GM12878 (cell line): ENCODE measurements around the gene SHISA6. TPM values are rescaled to one million over a fixed set of nuclear protein-coding genes. Genes with fewer than 3 reads are reported as not detected.

ENCODE experiments used
- ATAC-seq: fragments of 200-7000 bp; cut with Tn5 transposase; 3 replicates; pipeline ENCODE4 v1.9.1; 2020; ENCODE audit warnings: mild to moderate bottlenecking, moderate library complexity
- Bru-seq: library from RNA; stranded (reverse); fragments of 400-500 nt; gene quantifications from one replicate; lab custom pipeline; 2021; lab: Mats Ljungman, UMichigan
- BruChase-seq, 2 experiments: library from RNA; stranded (reverse); fragments of 400-500 nt; gene quantifications; one replicate each; lab custom pipeline; 2021; lab: Mats Ljungman, UMichigan
- BruUV-seq: library from RNA; stranded (reverse); fragments of 400-500 nt; replicated peaks from 2 replicates; lab custom pipeline; 2021; lab: Mats Ljungman, UMichigan
- CTCF ChIA-PET: fragments of 300-600 bp; sonication (Branson Sonifier 250); formaldehyde crosslinking; extraction: SDS; loops from one replicate; lab custom pipeline; 2021; ENCODE audit warnings: inconsistent platforms; lab: Yijun Ruan, JAX
- POLR2A ChIA-PET: fragments of 350-600 bp; formaldehyde crosslinking; extraction: SDS; loops from one replicate; lab custom pipeline; 2021; ENCODE audit warnings: inconsistent platforms; lab: Charles Lee
- RAD21 ChIA-PET: fragments of 300-600 bp; sonication (Branson Sonifier 250); formaldehyde crosslinking; loops from one replicate; lab custom pipeline; 2023; ENCODE audit warnings: antibody characterized with exemption; ENCODE audit not compliant: unreplicated experiment; lab: Charles Lee
- SMC1A ChIA-PET: fragments of 300-600 bp; sonication (Branson Sonifier 250); formaldehyde crosslinking; loops from one replicate; lab custom pipeline; 2023; ENCODE audit not compliant: unreplicated experiment, uncharacterized antibody; lab: Charles Lee
- DNase-seq: peaks from one replicate; pipeline ENCODE4 v3.0.0-alpha.2; 2011; ENCODE audit warnings: low read depth, low spot score
- FAIRE-seq: peaks from 3 replicates; lab custom pipeline; 2011; peaks lifted over from hg19 to GRCh38; lab: Jason Lieb, UNC
- H2AFZ ChIP-seq: 2 replicates; pipeline ENCODE4 v1.6.0; 2011; ENCODE audit warnings: low read depth, low read length, control low read depth; ENCODE audit not compliant: control insufficient read depth
- H3K27ac ChIP-seq: 2 replicates; pipeline ENCODE4 v1.5.1; 2011; ENCODE audit warnings: control low read depth; ENCODE audit not compliant: control insufficient read depth, insufficient read depth
- H3K27me3 ChIP-seq, 2 experiments: replicated peaks in 1 of 2; 2 replicates each; pipeline versions ENCODE4 v1.6.0 to v1.6.1; 2011; ENCODE audit warnings: low read length in 1 of 2; ENCODE audit not compliant: control insufficient read depth in 2 of 2, insufficient read depth in 2 of 2
- H3K36me3 ChIP-seq, 2 experiments: 2 replicates each; pipeline ENCODE4 v1.5.1; 2011; ENCODE audit warnings: low read length in 1 of 2; ENCODE audit not compliant: control insufficient read depth in 2 of 2, insufficient read depth in 2 of 2
- H3K4me1 ChIP-seq: 2 replicates; pipeline ENCODE4 v1.6.1; 2011; ENCODE audit warnings: mild to moderate bottlenecking, low read length, moderate library complexity, mixed read lengths; ENCODE audit not compliant: control insufficient read depth, insufficient read depth
- H3K4me2 ChIP-seq: 2 replicates; pipeline ENCODE4 v1.6.0; 2011; ENCODE audit warnings: control low read depth; ENCODE audit not compliant: control insufficient read depth, insufficient read depth
- H3K4me3 ChIP-seq: fragments of 200-600 bp; sonication (generic); 2 replicates; pipeline ENCODE4 v1.5.1; 2016
- H3K79me2 ChIP-seq: 2 replicates; pipeline ENCODE4 v1.6.0; 2011; ENCODE audit warnings: low read length; ENCODE audit not compliant: control insufficient read depth, insufficient read depth
- H3K9ac ChIP-seq: 2 replicates; pipeline ENCODE4 v1.8.0; 2011; ENCODE audit warnings: low read length, control low read depth, mixed read lengths; ENCODE audit not compliant: control insufficient read depth, insufficient read depth
- H3K9me3 ChIP-seq: replicated peaks from 3 replicates; pipeline ENCODE4 v1.5.1; 2011; ENCODE audit warnings: mild to moderate bottlenecking, low read length; ENCODE audit not compliant: control insufficient read depth, insufficient read depth
- H4K20me1 ChIP-seq: 2 replicates; pipeline ENCODE4 v1.6.0; 2011; ENCODE audit not compliant: control insufficient read depth, insufficient read depth
- BCL11A ChIP-seq: IDR thresholded peaks from 2 replicates; pipeline ENCODE4 v1.6.1; 2011; ENCODE audit warnings: low read depth, low read length
- BRCA1 ChIP-seq: IDR thresholded peaks from 2 replicates; pipeline ENCODE4 v1.6.1; 2011; ENCODE audit warnings: low read depth, low read length, improper control_type of control experiment
- FOXK2 ChIP-seq: fragments of 450-650 bp; IDR thresholded peaks from 2 replicates; pipeline ENCODE4 v1.6.1; 2017; ENCODE audit warnings: mild to moderate bottlenecking, moderate library complexity
- IKZF2 ChIP-seq, 2 experiments: fragments of 450-650 bp; IDR thresholded peaks; 2 replicates each; pipeline ENCODE4 v1.6.1; 2017; ENCODE audit warnings: mild to moderate bottlenecking in 2 of 2, moderate library complexity in 2 of 2
- IRF4 ChIP-seq: IDR thresholded peaks from 2 replicates; pipeline ENCODE4 v1.6.1; 2011; ENCODE audit warnings: low read depth, low read length
- NKRF ChIP-seq: fragments of 450-650 bp; conservative IDR thresholded peaks from 2 replicates; pipeline ENCODE4 v1.6.1; 2017; ENCODE audit warnings: mild to moderate bottlenecking, moderate library complexity
- RBBP5 ChIP-seq: fragments of 200-600 bp; sonication (generic); conservative IDR thresholded peaks from 2 replicates; pipeline ENCODE4 v1.6.1; 2016
- SIX5 ChIP-seq: IDR thresholded peaks from 2 replicates; pipeline ENCODE4 v1.6.1; 2011; ENCODE audit warnings: mild to moderate bottlenecking, low read depth, low read length, moderate library complexity; ENCODE audit not compliant: severe bottlenecking
- SKIL ChIP-seq: fragments of 450-650 bp; IDR thresholded peaks from 2 replicates; pipeline ENCODE4 v1.6.1; 2017; ENCODE audit warnings: mild to moderate bottlenecking, low read depth, inconsistent platforms; ENCODE audit not compliant: poor library complexity, severe bottlenecking
- SMC3 ChIP-seq: IDR thresholded peaks from 2 replicates; pipeline ENCODE4 v1.6.1; 2011; ENCODE audit warnings: low read length, improper control_type of control experiment, borderline replicate concordance
- TCF7 ChIP-seq: IDR thresholded peaks from 2 replicates; pipeline ENCODE4 v1.6.1; 2014; ENCODE audit warnings: antibody characterized with exemption, borderline replicate concordance
- ZBTB33 ChIP-seq: fragments of 450-650 bp; IDR thresholded peaks from 2 replicates; pipeline ENCODE4 v1.6.1; 2017; ENCODE audit warnings: mild to moderate bottlenecking
- ZNF24 ChIP-seq: fragments of 450-650 bp; IDR thresholded peaks from 2 replicates; pipeline ENCODE4 v1.6.1; 2017; ENCODE audit warnings: antibody characterized with exemption, mild to moderate bottlenecking
- ZNF384 ChIP-seq: IDR thresholded peaks from 2 replicates; pipeline ENCODE4 v1.6.1; 2012; ENCODE audit warnings: low read depth, mild to moderate bottlenecking, low read length, improper control_type of control experiment, borderline replicate concordance
- WGBS: methylation state at CpG from one replicate; pipeline ENCODE4 v1.1.6; 2016; ENCODE audit warnings: low lambda C conversion rate; ENCODE audit not compliant: insufficient replicate concordance, insufficient coverage; ENCODE audit errors: missing lambda C conversion rate; 5-methylcytosine and 5-hydroxymethylcytosine counted together
- in situ Hi-C: fragments of 300-500 bp; cut with MboI; formaldehyde crosslinking; loops from 9 replicates; pipeline ENCODE4 v1.14.3; 2018; ENCODE audit warnings: mixed read lengths
- intact Hi-C: fragments of 100-400 bp; cut with micrococcal nuclease; formaldehyde crosslinking; loops from one replicate; pipeline ENCODE4 v1.14.2; 2022; ENCODE audit not compliant: unreplicated experiment
- long read RNA-seq, 2 experiments: library from polyadenylated mRNA; unstranded; transcript quantifications; one replicate each; pipeline ENCODE4 v2.0.0, GENCODE V29; 2019 to 2020
- polyA minus RNA-seq, 3 experiments: library from RNA; depleted of rRNA, polyadenylated mRNA; stranded (reverse); fragments of >200 nt; gene quantifications; 2 replicates each; pipeline ENCODE4 v1.2.3, GENCODE V29; 2011
- polyA plus RNA-seq, 11 experiments: library from polyadenylated mRNA; depleted of rRNA in 4 of 11; unstranded in 6 of 11; stranded (reverse) in 5 of 11; fragments of >200 nt; fragmentation: Nextera tagmentation in 4 of 11; fragmentation: Illumina TruSeq in 1 of 11; extraction: Ambion mirVana in 4 of 11; extraction: Trizol in 1 of 11; gene quantifications; 1 replicate in 1 of 11; 2 replicates in 10 of 11; pipeline versions ENCODE4 v1.2.1 to v1.2.3, GENCODE V29; 2011 to 2016; ENCODE audit warnings: inconsistent platforms in 2 of 11, missing spikeins in 2 of 11, low read depth in 1 of 11
- total RNA-seq, 4 experiments: library from RNA; depleted of rRNA in 3 of 4; stranded (reverse); fragments of >200 nt in 3 of 4; fragmentation: Illumina TruSeq in 1 of 4; extraction: Trizol in 1 of 4; gene quantifications; 2 replicates each; pipeline versions ENCODE4 v1.2.1 to v1.2.3, GENCODE V29; 2013 to 2021

SHISA6 gene
- total RNA-seq (2013; cell fraction: nucleolus; rRNA removed) = not detected in 2 replicates
- not detected in 2 replicates for total RNA-seq (2014; rRNA removed)
- not detected in 2 replicates for total RNA-seq (2014; rRNA removed; fragmentation: Illumina TruSeq; extraction: Trizol)
- not detected in 2 replicates for total RNA-seq (2021)
- not detected for polyA plus RNA-seq (2011; ENCODE audit: low read depth)
- not detected in 2 replicates for polyA plus RNA-seq (2011; rRNA removed)
- polyA plus RNA-seq (2011; cell fraction: cytosol; rRNA removed) = not detected in 2 replicates
- not detected in 2 replicates for polyA plus RNA-seq (2011; cell fraction: nucleus; rRNA removed)
- not detected in 2 replicates for polyA plus RNA-seq (2012)
- polyA plus RNA-seq (2014; fragmentation: Illumina TruSeq; extraction: Trizol) = not detected in 2 replicates
- not detected for polyA plus RNA-seq (2014; fragmentation: Nextera tagmentation; extraction: Ambion mirVana)
- polyA plus RNA-seq (2014; rRNA removed) = not detected in 2 replicates
- not detected for polyA plus RNA-seq (2016; fragmentation: Nextera tagmentation; extraction: Ambion mirVana)
- polyA minus RNA-seq (2011; rRNA and poly(A)+ RNA removed) = not detected in 2 replicates
- not detected in 2 replicates for polyA minus RNA-seq (2011; cell fraction: cytosol; rRNA and poly(A)+ RNA removed)
- polyA minus RNA-seq (2011; cell fraction: nucleus; rRNA and poly(A)+ RNA removed) = not detected in 2 replicates
- not detected for Bru-seq, nascent RNA
- BruChase-seq, experiment 1, labeled RNA remaining after a 6-hour chase = not detected
- BruChase-seq, experiment 2, labeled RNA remaining after a 2-hour chase = not detected
- long read RNA-seq, experiment 1 = 0 reads
- long read RNA-seq, experiment 2, partial matches to known transcripts = 0 of 1 reads
- long read RNA-seq, experiment 2, other reads (novel, unspliced or antisense) = 1 of 1 reads

GRCh38 chr17:11240841-11241610, at the start of gene SHISA6:
Gene SHISA6 (plus strand): TSS chr17:11241213.
- Histone ChIP-seq H4K20me1 (no peaks in the 10 kb centered on the region), H3K36me3 (no peaks in the 10 kb centered on the region), H3K27me3 (no peaks in the 10 kb centered on the region), H3K4me1 (no peaks in the 10 kb centered on the region), H3K79me2 (no peaks in the 10 kb centered on the region), H3K4me2 (no peak within 1 kb of the TSS), H3K4me3 (no peak within 1 kb of the TSS), H3K9ac (no peak within 1 kb of the TSS), H3K9me3 (no peaks in the 10 kb centered on the region; the same call in 2 of the 3 replicates), H3K27ac (no peak within 1 kb of the TSS), H2AFZ (no peak within 1 kb of the TSS)
- POLR2A ChIA-PET = no interaction called here
- WGBS = 91% methylated on average over 50 of the region's 126 CpGs
- no peak for TF ChIP-seq IKZF2 (IDR thresholded peaks at IDR 0.05)
- TF ChIP-seq BRCA1 = no peak
- TF ChIP-seq TCF7 = no peak
- TF ChIP-seq IRF4 = no peak
- TF ChIP-seq ZNF24 = no peak
- TF ChIP-seq ZBTB33 = no peak
- no peak for TF ChIP-seq FOXK2
- no peak for TF ChIP-seq SIX5
- no peak for TF ChIP-seq SKIL
- no peak for TF ChIP-seq RBBP5
- no peak for TF ChIP-seq SMC3
- TF ChIP-seq BCL11A = no peak
- TF ChIP-seq NKRF = no peak
- TF ChIP-seq ZNF384 = no peak
- CTCF ChIA-PET = no interaction called here
- no TSS peak for BruUV-seq
- RAD21 ChIA-PET = no interaction called here
- DNase-seq (no peak), FAIRE-seq (no peak), ATAC-seq (no peak)
- intact Hi-C loops (no loop called here), in situ Hi-C loops (no loop called here)
- SMC1A ChIA-PET = no interaction called here
